ENCODE measurements around the gene C17orf107. TPM values are rescaled to one million over a fixed set of nuclear protein-coding genes. Genes with fewer than 3 reads are reported as not detected.

The C17orf107 gene
- total and polyA plus RNA-seq, 7 donors: 0.01 to 0.30 (median 0.10) TPM; not detected in 2

DNA sequence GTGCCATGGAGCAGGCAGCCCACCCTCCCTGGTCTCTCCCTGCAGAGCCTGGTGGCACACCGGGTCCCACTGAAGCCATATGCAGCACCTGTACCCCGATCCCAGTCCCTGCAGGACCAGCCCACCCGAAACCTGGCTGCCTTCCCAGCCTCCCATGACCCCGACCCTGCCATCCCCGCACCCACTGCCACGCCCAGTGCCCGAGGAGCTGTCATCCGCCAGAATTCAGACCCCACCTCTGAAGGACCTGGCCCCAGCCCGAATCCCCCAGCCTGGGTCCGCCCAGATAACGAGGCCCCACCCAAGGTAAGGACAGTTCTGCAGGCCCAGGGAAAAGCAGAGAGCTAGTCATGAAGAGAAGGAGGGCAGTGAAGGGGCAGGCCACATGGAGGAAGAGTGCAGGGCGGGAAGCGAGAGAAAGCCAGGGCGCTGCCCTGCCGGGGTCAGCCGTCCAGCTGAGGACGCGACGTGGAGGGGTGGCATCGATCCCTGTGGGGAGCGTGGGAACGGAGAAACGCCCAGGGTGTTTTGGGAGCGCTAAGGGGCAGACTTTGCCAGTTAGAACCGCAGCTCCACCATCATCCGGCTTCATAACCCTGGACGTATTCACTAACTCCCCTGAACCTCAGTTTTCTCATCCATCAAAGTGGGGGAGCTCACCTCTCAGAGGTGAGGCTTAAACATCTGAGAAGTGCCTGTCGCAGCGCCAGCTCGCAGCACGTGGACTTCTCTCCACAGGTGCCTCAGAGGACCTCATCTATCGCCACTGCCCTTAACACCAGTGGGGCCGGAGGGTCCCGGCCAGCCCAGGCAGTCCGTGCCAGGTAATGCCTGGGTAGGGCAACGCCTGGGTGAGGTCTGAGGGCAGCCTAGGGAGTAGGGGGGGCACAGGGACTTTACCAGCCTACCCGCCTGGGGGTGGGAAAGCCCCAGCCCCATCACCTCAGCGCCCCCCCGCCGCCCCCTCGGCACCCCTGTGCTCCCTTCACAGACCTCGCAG, 7.6 kb upstream of the C17orf107 start:
- TF ChIP-seq, protein P1, sequence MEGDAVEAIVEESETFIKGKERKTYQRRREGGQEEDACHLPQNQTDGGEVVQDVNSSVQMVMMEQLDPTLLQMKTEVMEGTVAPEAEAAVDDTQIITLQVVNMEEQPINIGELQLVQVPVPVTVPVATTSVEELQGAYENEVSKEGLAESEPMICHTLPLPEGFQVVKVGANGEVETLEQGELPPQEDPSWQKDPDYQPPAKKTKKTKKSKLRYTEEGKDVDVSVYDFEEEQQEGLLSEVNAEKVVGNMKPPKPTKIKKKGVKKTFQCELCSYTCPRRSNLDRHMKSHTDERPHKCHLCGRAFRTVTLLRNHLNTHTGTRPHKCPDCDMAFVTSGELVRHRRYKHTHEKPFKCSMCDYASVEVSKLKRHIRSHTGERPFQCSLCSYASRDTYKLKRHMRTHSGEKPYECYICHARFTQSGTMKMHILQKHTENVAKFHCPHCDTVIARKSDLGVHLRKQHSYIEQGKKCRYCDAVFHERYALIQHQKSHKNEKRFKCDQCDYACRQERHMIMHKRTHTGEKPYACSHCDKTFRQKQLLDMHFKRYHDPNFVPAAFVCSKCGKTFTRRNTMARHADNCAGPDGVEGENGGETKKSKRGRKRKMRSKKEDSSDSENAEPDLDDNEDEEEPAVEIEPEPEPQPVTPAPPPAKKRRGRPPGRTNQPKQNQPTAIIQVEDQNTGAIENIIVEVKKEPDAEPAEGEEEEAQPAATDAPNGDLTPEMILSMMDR (IDR thresholded peaks at IDR 0.05): no peak
- Histone ChIP-seq H3K27me3 (ENCODE audit: insufficient read depth in 3 of 3, low read length in 2 of 3) (no peaks in the 10 kb centered on the region), H3K27ac (no peak overlapping the region), H3K4me3 (no peak overlapping the region), H3K36me3 (ENCODE audit: insufficient read depth in 1 of 2, low read depth in 1 of 2) (peaks cover 1 to 100% of the 10 kb centered on the region in 2 donors), H3K9me3 (no peaks in the 10 kb centered on the region), H3K4me1 (no peaks in the 10 kb centered on the region)
- ATAC-seq (no peak), DNase-seq (peak in 1 of 2 donors; percentile 47)
- intact Hi-C loops (cut with DNase I): no loop called here
- 89 to 95% (median 90%) methylated on average over 40 to 42 of the region's 42 CpGs for WGBS, 3 donors

DNA sequence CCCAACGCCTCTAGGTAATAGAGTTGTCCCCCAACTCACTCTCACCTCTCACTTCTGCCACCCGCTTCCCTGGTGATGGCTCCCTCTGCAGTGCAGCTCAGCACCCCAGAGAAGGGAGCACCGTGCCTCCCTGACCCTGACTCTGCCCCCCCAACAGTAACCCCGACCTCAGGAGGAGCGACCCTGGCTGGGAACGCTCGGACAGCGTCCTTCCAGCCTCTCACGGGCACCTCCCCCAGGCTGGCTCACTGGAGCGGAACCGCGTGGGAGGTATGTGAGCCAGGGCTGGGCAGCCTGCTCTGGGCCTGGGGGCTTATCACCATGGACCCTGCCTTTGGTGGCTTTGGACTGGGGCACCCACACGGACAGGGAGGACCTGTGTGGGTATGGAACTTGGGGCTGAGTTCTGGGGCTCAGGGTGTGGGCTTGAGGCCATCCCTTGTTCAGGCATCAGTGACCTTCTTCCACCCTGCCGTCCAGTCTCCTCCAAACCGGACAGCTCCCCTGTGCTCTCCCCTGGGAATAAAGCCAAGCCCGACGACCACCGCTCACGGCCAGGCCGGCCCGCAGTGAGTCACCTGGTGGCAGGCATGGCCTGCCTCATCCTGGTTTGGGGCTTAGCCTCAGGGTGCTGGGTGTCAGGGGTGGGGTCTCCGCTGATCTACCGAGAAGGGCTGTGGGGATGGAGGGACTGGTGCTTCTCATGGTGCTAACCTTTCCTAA, 6.7 kb upstream of the C17orf107 start:
- ATAC-seq (no peak), DNase-seq (peak in 1 of 2 donors; percentile 50)
- TF ChIP-seq, protein P1 (IDR thresholded peaks at IDR 0.05): no peak
- H3K9me3 ChIP-seq: no peaks in the 10 kb centered on the region
- peaks cover 0 to 97% of the 10 kb centered on the region in 2 donors for H3K36me3 ChIP-seq (ENCODE audit: insufficient read depth in 1 of 2, low read depth in 1 of 2)
- intact Hi-C loops (cut with DNase I): no loop called here
- H3K27me3 ChIP-seq (ENCODE audit: insufficient read depth in 3 of 3, low read length in 2 of 3): no peaks in the 10 kb centered on the region
- 82 to 87% (median 84%) methylated on average over 22 to 23 of the region's 23 CpGs for WGBS, 3 donors
- no peaks in the 10 kb centered on the region for H3K4me1 ChIP-seq
- no peak overlapping the region for H3K27ac ChIP-seq
- H3K4me3 ChIP-seq: no peak overlapping the region

DNA sequence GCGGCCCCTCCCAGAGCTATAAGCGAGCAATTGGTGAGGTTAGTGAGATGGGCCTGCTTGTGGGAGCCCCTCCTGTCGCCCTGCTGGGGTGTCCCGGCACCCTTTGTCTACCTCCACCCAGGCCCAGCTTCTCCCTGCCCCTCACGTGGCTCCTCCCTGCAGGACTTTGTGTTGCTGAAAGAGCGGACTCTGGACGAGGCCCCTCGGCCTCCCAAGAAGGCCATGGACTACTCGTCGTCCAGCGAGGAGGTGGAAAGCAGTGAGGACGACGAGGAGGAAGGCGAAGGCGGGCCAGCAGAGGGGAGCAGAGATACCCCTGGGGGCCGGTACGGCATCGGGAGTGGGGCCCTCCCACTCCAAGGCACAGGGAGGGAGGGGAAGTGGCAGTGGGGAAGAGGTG, 6.1 kb upstream of the C17orf107 start:
- no peak for ATAC-seq
- DNase-seq: peak in 1 of 2 donors; percentile 48
- Histone ChIP-seq H3K27me3 (ENCODE audit: insufficient read depth in 3 of 3, low read length in 2 of 3) (no peaks in the 10 kb centered on the region), H3K27ac (no peak overlapping the region), H3K4me1 (no peaks in the 10 kb centered on the region), H3K9me3 (no peaks in the 10 kb centered on the region), H3K4me3 (no peak overlapping the region), H3K36me3 (ENCODE audit: insufficient read depth in 1 of 2, low read depth in 1 of 2) (peaks cover 0 to 91% of the 10 kb centered on the region in 2 donors)
- TF ChIP-seq, protein P1 (IDR thresholded peaks at IDR 0.05): no peak
- 85 to 91% (median 90%) methylated on average over 13 to 18 of the region's 18 CpGs for WGBS, 3 donors
- intact Hi-C loops (cut with DNase I): no loop called here

DNA sequence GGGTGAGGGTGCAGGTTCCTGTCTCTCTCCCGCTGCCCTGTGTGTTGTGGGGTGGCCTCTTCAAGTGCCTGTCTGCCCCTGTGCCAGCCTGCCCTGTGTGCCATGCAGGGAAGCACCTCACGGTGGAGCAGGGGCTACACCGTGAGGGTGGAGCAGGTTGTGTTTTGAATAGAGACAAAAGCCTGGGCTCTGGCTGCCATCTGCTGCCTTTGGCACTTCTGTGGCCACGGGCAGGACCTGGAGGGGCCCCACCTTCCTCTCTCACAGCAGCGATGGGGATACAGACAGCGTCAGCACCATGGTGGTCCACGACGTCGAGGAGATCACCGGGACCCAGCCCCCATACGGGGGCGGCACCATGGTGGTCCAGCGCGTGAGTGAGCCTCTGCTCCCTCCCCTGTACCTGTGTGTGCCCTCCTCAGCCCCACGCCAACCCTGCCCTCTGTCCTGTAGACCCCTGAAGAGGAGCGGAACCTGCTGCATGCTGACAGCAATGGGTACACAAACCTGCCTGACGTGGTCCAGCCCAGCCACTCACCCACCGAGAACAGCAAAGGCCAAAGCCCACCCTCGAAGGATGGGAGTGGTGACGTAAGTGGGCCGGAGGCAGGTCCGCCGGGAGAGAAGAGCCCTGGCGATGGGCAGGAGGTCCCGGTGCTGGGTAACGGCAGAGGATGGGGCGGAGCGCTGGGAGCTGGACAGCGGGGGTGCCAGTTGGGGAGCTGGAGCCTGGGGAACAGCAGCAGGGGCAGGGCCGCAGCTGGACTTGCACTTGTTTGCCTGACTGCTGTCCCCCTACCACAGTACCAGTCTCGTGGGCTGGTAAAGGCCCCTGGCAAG, 5.4 kb upstream of the C17orf107 start:
- Histone ChIP-seq H3K36me3 (ENCODE audit: insufficient read depth in 1 of 2, low read depth in 1 of 2) (peaks cover 0 to 84% of the 10 kb centered on the region in 2 donors), H3K27ac (no peak overlapping the region), H3K4me1 (no peaks in the 10 kb centered on the region), H3K27me3 (ENCODE audit: insufficient read depth in 3 of 3, low read length in 2 of 3) (peaks cover 0 to 1% (median 0%) of the 10 kb centered on the region in 3 donors), H3K9me3 (no peaks in the 10 kb centered on the region), H3K4me3 (no peak overlapping the region)
- intact Hi-C loops (cut with DNase I): no loop called here
- 88 to 90% (median 88%) methylated on average over 30 to 31 of the region's 31 CpGs for WGBS, 3 donors
- DNase-seq (peak in 1 of 2 donors; percentile 48), ATAC-seq (no peak)
- TF ChIP-seq, protein P1 (IDR thresholded peaks at IDR 0.05): no peak
